Measurements from ENCODE around the gene GRHL3.

DNA sequence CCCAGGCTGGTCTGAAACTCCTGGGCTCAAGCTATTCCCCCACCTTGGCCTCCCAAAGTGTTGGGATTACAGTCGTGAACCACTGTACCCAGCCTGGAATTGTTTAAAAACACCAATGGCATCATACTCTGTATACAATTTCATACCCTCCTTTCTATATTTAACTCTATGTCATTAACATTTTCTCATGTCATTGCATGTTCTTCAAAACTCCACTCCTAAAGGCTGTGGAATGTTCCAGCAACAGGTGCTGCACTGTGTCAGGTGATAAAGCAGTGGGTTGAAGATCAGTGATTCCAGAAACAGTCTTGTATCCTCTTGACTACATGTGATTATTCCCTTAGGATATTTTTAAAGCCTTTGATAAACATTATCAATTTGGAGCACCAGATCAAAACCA lies 36.7 kb upstream of the GRHL3 start:
- TF ChIP-seq, protein P1, sequence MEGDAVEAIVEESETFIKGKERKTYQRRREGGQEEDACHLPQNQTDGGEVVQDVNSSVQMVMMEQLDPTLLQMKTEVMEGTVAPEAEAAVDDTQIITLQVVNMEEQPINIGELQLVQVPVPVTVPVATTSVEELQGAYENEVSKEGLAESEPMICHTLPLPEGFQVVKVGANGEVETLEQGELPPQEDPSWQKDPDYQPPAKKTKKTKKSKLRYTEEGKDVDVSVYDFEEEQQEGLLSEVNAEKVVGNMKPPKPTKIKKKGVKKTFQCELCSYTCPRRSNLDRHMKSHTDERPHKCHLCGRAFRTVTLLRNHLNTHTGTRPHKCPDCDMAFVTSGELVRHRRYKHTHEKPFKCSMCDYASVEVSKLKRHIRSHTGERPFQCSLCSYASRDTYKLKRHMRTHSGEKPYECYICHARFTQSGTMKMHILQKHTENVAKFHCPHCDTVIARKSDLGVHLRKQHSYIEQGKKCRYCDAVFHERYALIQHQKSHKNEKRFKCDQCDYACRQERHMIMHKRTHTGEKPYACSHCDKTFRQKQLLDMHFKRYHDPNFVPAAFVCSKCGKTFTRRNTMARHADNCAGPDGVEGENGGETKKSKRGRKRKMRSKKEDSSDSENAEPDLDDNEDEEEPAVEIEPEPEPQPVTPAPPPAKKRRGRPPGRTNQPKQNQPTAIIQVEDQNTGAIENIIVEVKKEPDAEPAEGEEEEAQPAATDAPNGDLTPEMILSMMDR (IDR thresholded peaks at IDR 0.05): no peak
- TF ChIP-seq POLR2A (IDR thresholded peaks at IDR 0.05): no peak

Measured in thyroid gland (tissue), 4 donors.